Activated CD4-positive, alpha-beta memory T cell treated with anti-CD3 and anti-CD28 coated beads for 36 hours (primary cell): Measurements from ENCODE around the gene RHPN2. TPM values are rescaled to one million over a fixed set of nuclear protein-coding genes. Genes with fewer than 3 reads are reported as not detected.
"Not testable (repeated sequence)": the region's sequence is repeated elsewhere in the genome, so short reads cannot be mapped to it uniquely, and the experiment has no call there.

Source experiments
- CTCF ChIA-PET: fragments of 350-600 bp; sonication (Branson Sonifier 250); formaldehyde crosslinking; loops from one replicate; lab custom pipeline; 2021; ENCODE audit warnings: antibody characterized with exemption, inconsistent platforms; lab: Charles Lee
- POLR2A ChIA-PET: fragments of 350-600 bp; sonication (Branson Sonifier 250); formaldehyde crosslinking; loops from one replicate; lab custom pipeline; 2021; ENCODE audit warnings: antibody characterized with exemption; lab: Charles Lee
- DNase-seq: peaks from one replicate; pipeline ENCODE4 v3.0.0-alpha.2; 2020
- H3K27ac Mint-ChIP-seq: one replicate; pipeline ENCODE4 v1.8.0; 2021; ENCODE audit warnings: mixed read lengths
- H3K27me3 Mint-ChIP-seq: one replicate; pipeline ENCODE4 v1.8.0; 2021; ENCODE audit warnings: mixed read lengths
- H3K36me3 Mint-ChIP-seq: one replicate; pipeline ENCODE4 v1.8.0; 2021; ENCODE audit warnings: mixed read lengths
- H3K4me1 Mint-ChIP-seq: one replicate; pipeline ENCODE4 v1.8.0; 2021; ENCODE audit warnings: low read depth, mixed read lengths
- H3K4me3 Mint-ChIP-seq: one replicate; pipeline ENCODE4 v1.8.0; 2021; ENCODE audit warnings: mild to moderate bottlenecking, mixed read lengths
- H3K9me3 Mint-ChIP-seq: one replicate; pipeline ENCODE4 v1.8.0; 2021; ENCODE audit warnings: mixed read lengths
- intact Hi-C: fragments of 100-400 bp; cut with micrococcal nuclease; formaldehyde crosslinking; loops from one replicate; pipeline ENCODE4 v1.15.1; 2023
- total RNA-seq, 2 experiments: library from RNA; stranded (reverse); gene quantifications; one replicate each; pipeline ENCODE4 v1.2.3, GENCODE V29; 2021

RHPN2 gene
- total RNA-seq, 2 experiments from 2014 or later: 1.7 to 2.9 TPM

GRCh38 chr19:33005440-33005839 is 59.2 kb downstream of the RHPN2 start:
- H3K36me3 Mint-ChIP-seq: no peaks in the 10 kb centered on the region
- CTCF ChIA-PET: no interaction called here
- no peaks in the 10 kb centered on the region for H3K27me3 Mint-ChIP-seq
- DNase-seq: no peak
- H3K9me3 Mint-ChIP-seq: no peaks in the 10 kb centered on the region
- no peak overlapping the region for H3K27ac Mint-ChIP-seq
- no peak overlapping the region for H3K4me3 Mint-ChIP-seq
- POLR2A ChIA-PET: no interaction called here
- H3K4me1 Mint-ChIP-seq: peaks cover 5% of the 10 kb centered on the region
- intact Hi-C loops: no loop called here

- CTCF ChIA-PET, H3K9me3 Mint-ChIP-seq, H3K27me3 Mint-ChIP-seq, H3K36me3 Mint-ChIP-seq, H3K4me3 Mint-ChIP-seq, DNase-seq, H3K27ac Mint-ChIP-seq, intact Hi-C loops, POLR2A ChIA-PET, H3K4me1 Mint-ChIP-seq: not testable (repeated sequence)
Observed at GRCh38 chr19:33003424-33004024, 61.2 kb downstream of the RHPN2 start.

DNA sequence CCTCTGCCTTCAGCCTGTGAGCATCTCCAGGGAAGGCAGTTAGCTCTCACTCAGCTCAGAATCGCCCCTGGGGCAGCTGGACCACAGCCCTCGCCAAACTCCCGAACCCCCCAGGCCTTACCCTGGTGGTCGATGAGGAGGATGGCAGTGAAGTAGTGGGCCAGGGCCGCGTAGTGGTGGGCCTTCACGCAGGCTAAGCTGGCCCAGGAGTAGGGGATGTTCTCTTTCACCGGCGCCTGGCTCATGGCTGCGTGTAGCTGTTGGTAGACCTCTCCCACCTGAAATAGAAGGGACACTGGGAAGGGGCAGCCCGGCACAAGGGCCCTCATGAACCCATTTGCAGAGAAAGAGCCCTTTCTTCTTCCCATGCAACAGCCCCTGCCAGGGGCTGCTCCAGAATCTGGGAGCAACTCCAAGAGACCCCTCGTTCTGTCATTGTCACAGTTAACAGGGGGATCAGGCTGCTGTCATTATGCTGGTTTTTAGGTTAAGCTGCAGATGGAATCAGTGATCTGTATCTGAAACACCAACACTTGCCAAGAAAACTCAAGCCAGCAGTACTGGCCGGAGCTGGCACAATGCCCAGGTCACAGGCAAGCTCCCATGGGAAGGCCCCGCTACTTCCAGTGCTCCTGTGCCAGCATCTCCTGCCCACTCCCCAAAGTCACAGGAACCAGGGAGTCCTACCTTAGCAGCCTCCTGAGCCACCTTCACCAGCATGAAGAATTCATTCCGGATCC is 62.4 kb downstream of the RHPN2 start:
- H3K27me3 Mint-ChIP-seq, H3K9me3 Mint-ChIP-seq, CTCF ChIA-PET, DNase-seq, H3K27ac Mint-ChIP-seq, H3K36me3 Mint-ChIP-seq, POLR2A ChIA-PET, H3K4me1 Mint-ChIP-seq, intact Hi-C loops, H3K4me3 Mint-ChIP-seq: not testable (repeated sequence)

- H3K27ac Mint-ChIP-seq: no peak overlapping the region
- no peaks in the 10 kb centered on the region for H3K9me3 Mint-ChIP-seq
- ChIA-PET POLR2A (no interaction called here), CTCF (no interaction called here)
- no peak overlapping the region for H3K4me3 Mint-ChIP-seq
- no peaks in the 10 kb centered on the region for H3K27me3 Mint-ChIP-seq
- no peak for DNase-seq
- intact Hi-C loops: no loop called here
- H3K36me3 Mint-ChIP-seq: no peaks in the 10 kb centered on the region
- H3K4me1 Mint-ChIP-seq: peaks cover 7% of the 10 kb centered on the region
Observed at GRCh38 chr19:33000910-33001309, 63.8 kb downstream of the RHPN2 start.

- ChIA-PET POLR2A (no interaction called here), CTCF (no interaction called here)
- peaks cover 7% of the 10 kb centered on the region for H3K4me1 Mint-ChIP-seq
- H3K27ac Mint-ChIP-seq: no peak overlapping the region
- no peaks in the 10 kb centered on the region for H3K27me3 Mint-ChIP-seq
- H3K4me3 Mint-ChIP-seq: no peak overlapping the region
- intact Hi-C loops: no loop called here
- peak; percentile 18 for DNase-seq
- no peaks in the 10 kb centered on the region for H3K9me3 Mint-ChIP-seq
- no peaks in the 10 kb centered on the region for H3K36me3 Mint-ChIP-seq
Observed at GRCh38 chr19:33000510-33000909, 64.2 kb downstream of the RHPN2 start.

DNA sequence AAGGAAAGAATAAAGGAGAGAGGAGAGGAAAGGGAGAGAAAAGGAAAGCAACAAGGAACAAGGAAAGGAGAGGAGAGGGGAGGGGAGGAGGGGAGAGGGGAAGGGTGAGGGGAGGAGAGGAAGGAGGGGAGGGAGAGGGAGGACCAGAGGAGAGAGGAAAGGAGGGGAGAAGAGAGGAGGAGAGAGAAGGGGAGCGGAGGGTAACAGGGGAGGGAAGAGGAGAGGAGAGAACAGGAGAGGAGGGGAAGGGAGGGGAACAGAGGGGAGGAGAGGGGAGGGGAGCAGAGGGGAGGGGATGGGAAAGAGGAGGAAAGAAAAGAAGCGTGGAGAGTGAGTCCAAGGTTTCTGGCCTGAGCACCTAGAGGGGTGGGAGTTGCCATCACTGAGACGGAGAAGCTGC is 66.0 kb downstream of the RHPN2 start:
- Mint-ChIP-seq H3K4me1 (peaks cover 7% of the 10 kb centered on the region), H3K27me3 (no peaks in the 10 kb centered on the region), H3K27ac (no peak overlapping the region), H3K9me3 (no peaks in the 10 kb centered on the region), H3K4me3 (no peak overlapping the region), H3K36me3 (no peaks in the 10 kb centered on the region)
- POLR2A ChIA-PET: no interaction called here
- intact Hi-C loops: no loop called here
- no peak for DNase-seq
- CTCF ChIA-PET: no interaction called here

- intact Hi-C loops: no loop called here
- no peak overlapping the region for H3K4me3 Mint-ChIP-seq
- no peak overlapping the region for H3K27ac Mint-ChIP-seq
- POLR2A ChIA-PET: no interaction called here
- no peaks in the 10 kb centered on the region for H3K27me3 Mint-ChIP-seq
- H3K36me3 Mint-ChIP-seq: no peaks in the 10 kb centered on the region
- CTCF ChIA-PET: no interaction called here
- DNase-seq: no peak
- H3K4me1 Mint-ChIP-seq: peaks cover 7% of the 10 kb centered on the region
- no peaks in the 10 kb centered on the region for H3K9me3 Mint-ChIP-seq
Observed at GRCh38 chr19:32997716-32998355, 66.9 kb downstream of the RHPN2 start.

DNA sequence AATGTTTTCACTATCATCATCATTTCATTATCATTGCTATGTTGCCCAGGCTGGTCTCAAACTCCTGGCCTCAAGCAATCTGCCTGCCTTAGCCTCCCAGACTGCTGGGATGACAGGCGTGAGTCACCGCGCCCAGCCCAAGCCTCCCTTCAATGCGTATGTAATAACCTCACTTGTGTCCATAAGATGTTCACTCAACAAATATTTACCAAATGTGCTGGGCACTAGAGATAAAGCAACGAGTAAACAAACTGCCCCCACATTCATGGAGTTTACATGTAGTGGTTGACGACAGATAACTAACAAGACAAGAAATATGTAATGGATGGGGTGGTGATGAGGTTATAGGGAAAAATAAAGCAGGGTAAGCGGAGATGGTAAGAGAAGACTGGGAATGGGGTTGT is 67.6 kb downstream of the RHPN2 start:
- H3K9me3 Mint-ChIP-seq, H3K27me3 Mint-ChIP-seq, H3K27ac Mint-ChIP-seq, POLR2A ChIA-PET, H3K4me1 Mint-ChIP-seq, CTCF ChIA-PET, H3K4me3 Mint-ChIP-seq, DNase-seq, H3K36me3 Mint-ChIP-seq, intact Hi-C loops: not testable (repeated sequence)

- CTCF ChIA-PET, H3K4me1 Mint-ChIP-seq, H3K4me3 Mint-ChIP-seq, H3K27ac Mint-ChIP-seq, H3K36me3 Mint-ChIP-seq, intact Hi-C loops, POLR2A ChIA-PET, H3K27me3 Mint-ChIP-seq, H3K9me3 Mint-ChIP-seq, DNase-seq: not testable (repeated sequence)
Observed at GRCh38 chr19:32995966-32996365, 68.7 kb downstream of the RHPN2 start.

GRCh38 chr19:32988724-32989123 is 76.0 kb downstream of the RHPN2 start:
- H3K27ac Mint-ChIP-seq: no peak overlapping the region
- no peaks in the 10 kb centered on the region for H3K27me3 Mint-ChIP-seq
- H3K9me3 Mint-ChIP-seq: no peaks in the 10 kb centered on the region
- no peaks in the 10 kb centered on the region for H3K36me3 Mint-ChIP-seq
- H3K4me3 Mint-ChIP-seq: no peak overlapping the region
- H3K4me1 Mint-ChIP-seq: no peaks in the 10 kb centered on the region
- POLR2A ChIA-PET: no interaction called here
- no peak for DNase-seq
- CTCF ChIA-PET: no interaction called here
- intact Hi-C loops: no loop called here

DNA sequence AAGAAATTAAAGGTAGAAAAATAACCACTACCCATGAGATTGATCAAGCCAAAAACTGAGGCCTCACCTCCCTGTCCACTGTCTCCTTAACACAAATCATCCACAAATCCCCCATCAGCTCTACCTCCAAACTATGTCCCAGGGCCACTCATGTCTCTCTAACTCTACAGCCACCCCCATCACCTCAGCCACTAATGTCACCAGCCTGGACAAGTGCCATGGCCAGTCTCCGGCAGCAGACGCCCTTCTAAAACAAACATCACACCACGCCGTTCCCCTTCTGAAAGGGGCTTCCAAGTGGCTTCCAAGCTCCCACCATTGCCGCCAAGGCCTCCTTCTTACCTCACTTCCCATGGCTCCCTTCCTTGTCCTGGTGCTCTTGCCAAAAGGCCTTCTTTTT is 76.4 kb downstream of the RHPN2 start:
- CTCF ChIA-PET, H3K27ac Mint-ChIP-seq, intact Hi-C loops: not testable (repeated sequence)

GRCh38 chr19:32982488-32982887 is 82.2 kb downstream of the RHPN2 start:
- DNase-seq, H3K4me3 Mint-ChIP-seq, H3K27me3 Mint-ChIP-seq, H3K4me1 Mint-ChIP-seq, CTCF ChIA-PET, H3K9me3 Mint-ChIP-seq, H3K36me3 Mint-ChIP-seq, POLR2A ChIA-PET, H3K27ac Mint-ChIP-seq, intact Hi-C loops: not testable (repeated sequence)

More for the DNA sequence above, 76.4 kb downstream of the RHPN2 start:
- DNase-seq, H3K9me3 Mint-ChIP-seq, H3K4me1 Mint-ChIP-seq, H3K36me3 Mint-ChIP-seq, POLR2A ChIA-PET, H3K27me3 Mint-ChIP-seq, H3K4me3 Mint-ChIP-seq: not testable (repeated sequence)

- intact Hi-C loops, POLR2A ChIA-PET: not testable (repeated sequence)
Observed at GRCh38 chr19:32979807-32980206, 84.9 kb downstream of the RHPN2 start.

More at GRCh38 chr19:32979807-32980206, 84.9 kb downstream of the RHPN2 start:
- H3K36me3 Mint-ChIP-seq, H3K4me3 Mint-ChIP-seq, H3K4me1 Mint-ChIP-seq, CTCF ChIA-PET, H3K9me3 Mint-ChIP-seq, H3K27me3 Mint-ChIP-seq, DNase-seq, H3K27ac Mint-ChIP-seq: not testable (repeated sequence)
